Kidney capillary endothelial cell (primary cell): ENCODE data around the gene NOP56.
A peak's percentile ranks its signal among the peaks of the same experiment; 100 is the strongest.
"Not testable (repeated sequence)": the region's sequence is repeated elsewhere in the genome, so short reads cannot be mapped to it uniquely, and the experiment has no call there.

ENCODE experiments used
- DNase-seq: peaks from one replicate; pipeline ENCODE4 v3.0.0-alpha.2; 2018; ENCODE audit warnings: low spot score

The NOP56 gene

DNA sequence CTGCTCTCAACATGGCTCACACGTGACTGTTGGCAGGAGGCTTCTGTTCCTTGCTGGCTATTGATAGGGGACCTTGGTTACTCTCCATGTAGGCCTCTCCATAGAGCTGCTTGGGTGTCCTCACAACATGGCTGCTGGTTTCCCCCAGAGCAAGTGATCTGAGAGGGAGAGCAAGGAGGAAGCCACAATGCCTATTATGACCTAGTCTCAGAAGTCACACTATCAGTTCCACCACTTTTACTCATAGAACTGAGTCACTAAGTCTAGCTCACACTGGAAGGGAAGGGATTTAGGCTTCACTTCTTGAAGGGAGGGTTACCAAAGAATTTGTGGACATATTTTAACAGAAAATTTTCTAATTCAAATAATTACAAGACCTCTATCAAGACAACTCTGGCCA, 8.7 kb upstream of the NOP56 start:
- DNase-seq: no peak

DNA sequence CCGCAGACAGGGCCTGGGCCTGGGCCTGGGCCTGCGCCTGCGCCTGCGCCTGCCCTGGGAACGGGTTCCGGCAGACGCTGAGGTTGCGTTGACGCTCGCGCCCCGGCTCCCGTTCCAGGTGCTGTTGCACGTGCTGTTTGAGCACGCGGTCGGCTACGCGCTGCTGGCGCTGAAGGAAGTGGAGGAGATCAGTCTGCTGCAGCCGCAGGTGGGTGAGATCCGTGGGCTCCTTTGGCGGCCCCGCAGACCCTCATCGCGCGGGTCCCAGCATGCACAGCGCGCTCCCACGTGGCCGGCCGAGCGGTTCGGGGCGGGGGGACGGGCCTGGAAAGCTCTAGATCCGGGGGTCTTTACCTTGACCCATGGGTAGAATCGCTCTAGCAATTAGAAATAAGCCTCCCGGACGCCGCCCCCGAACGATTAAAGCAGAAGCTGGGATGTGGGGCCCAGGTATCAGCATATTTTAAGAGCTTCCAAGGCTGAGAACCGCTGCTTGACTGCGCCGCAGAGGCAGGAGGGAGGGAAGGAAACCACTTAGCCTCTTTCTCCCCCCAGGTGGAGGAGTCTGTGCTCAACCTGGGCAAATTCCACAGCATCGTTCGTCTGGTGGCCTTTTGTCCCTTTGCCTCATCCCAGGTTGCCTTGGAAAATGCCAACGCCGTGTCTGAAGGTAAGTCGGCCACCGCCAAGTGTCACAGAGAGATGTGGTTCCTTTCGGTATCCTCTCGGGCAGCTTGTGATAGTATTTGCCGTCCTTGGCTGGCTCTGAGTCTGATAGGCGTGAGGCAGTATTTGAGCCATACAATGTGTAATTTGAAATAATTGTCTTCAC, 508 bp downstream of the NOP56 start:
- peak; percentile 26 for DNase-seq

DNA sequence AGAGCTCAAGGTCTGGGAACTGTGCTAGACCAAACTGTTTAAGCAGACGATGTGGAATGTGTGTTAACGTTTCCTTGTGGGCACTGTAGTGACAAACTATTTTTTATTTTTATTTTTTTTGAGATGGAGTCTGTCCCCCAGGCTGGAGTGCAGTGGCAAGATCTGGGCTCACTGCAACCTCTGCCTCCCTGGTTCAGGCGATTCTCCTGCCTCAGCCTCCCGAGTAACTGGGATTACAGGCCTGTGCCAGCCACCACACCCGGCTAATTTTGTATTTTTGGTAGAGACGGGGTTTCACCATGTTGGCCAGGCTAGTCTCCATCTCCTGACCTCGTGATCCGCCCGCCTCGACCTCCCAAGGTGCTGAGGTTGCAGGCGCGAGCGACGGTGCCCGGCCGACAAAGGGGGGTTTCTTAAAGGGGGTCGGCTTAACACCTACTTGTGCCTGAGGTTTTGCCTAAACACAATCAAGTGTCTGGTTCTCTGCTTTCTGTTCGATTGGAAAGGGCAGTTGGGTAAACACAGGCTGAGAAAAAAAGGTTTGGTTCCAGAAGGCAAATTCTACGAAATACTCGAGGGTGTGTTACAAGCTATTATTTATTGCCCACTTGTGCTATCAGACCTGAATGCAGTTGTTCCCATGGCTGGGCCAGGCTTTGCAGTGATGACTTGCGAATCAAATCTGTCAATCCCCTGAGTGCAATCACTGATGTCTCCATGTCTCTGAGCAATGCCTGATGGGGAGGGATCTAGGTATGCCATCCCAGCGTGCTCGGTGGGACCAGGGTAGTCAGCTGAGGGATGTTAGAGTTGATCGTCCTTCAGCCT, 1.3 kb downstream of the NOP56 start:
- DNase-seq: no peak

DNA sequence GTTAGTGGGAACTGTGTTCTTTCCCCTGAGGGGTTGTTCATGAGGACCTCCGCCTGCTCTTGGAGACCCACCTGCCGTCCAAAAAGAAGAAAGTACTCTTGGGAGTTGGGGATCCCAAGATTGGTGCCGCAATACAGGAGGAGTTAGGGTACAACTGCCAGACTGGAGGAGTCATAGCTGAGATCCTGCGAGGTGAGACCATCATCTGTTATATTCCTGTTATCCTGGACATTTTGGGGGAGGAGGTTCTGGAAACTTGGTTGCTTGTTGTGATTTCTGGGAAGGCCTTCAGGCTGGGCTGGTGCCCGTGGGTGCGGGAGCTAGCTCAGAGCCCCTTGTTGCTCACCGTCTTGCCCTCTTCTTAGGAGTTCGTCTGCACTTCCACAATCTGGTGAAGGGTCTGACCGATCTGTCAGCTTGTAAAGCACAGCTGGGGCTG, 2.0 kb downstream of the NOP56 start:
- no peak for DNase-seq

DNA sequence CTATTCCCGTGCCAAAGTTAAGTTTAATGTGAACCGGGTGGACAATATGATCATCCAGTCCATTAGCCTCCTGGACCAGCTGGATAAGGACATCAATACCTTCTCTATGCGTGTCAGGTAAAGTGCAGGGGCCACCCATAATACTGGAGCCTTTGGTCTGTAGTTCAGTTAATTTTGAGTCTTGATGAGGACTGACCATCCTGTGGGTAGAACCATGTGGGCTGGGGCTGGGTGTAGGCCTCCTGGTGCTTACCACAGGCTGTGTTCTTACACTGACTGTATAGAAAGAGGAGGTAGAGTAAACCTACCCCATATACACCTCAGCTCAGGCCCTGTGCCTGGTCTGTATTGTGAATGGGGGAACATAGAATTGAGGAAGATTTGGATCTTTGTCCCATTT, 2.4 kb downstream of the NOP56 start:
- no peak for DNase-seq

DNA sequence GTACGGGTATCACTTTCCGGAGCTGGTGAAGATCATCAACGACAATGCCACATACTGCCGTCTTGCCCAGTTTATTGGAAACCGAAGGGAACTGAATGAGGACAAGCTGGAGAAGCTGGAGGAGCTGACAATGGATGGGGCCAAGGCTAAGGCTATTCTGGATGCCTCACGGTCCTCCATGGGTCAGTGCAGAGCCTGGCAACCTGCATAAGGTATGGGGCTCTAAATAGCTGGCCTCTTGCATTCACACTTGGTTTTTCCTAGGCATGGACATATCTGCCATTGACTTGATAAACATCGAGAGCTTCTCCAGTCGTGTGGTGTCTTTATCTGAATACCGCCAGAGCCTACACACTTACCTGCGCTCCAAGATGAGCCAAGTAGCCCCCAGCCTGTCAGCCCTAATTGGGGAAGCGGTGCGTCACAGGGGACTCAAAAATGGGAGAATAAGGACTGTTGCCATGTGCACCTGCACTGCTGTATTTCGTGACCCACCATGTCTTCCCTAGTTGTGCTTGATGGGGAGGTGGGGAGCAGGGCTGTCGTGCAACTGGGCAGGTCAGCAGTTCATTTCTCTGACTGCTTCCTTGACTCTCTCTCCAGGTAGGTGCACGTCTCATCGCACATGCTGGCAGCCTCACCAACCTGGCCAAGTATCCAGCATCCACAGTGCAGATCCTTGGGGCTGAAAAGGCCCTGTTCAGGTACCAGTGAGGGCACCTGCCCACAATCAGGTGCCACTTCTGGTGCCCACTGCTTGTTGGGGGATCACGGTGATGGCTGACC, 3.1 kb downstream of the NOP56 start:
- no peak for DNase-seq

DNA sequence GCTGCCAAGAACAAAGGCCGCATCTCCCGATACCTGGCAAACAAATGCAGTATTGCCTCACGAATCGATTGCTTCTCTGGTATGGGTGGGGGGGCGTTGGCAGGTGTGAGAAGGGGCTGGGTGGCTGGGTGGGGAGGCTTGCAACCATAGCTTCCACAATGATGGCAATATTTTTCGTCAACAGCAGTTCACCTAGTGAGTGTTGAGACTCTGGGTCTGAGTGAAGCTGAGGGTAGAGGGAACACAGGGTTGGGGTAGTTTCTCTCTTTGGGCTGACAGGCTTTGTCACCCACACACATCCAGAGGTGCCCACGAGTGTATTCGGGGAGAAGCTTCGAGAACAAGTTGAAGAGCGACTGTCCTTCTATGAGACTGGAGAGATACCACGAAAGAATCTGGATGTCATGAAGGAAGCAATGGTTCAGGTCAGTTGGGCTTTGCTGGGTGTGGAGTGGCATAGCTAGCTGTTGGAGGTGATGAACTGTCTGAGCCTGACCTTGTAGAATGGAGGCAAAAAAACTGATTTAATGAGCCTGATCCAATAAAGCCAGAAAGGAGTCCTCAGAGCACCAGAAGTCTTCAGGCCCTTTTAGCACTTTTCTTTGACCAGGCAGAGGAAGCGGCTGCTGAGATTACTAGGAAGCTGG, 4.2 kb downstream of the NOP56 start:
- DNase-seq: no peak

DNA sequence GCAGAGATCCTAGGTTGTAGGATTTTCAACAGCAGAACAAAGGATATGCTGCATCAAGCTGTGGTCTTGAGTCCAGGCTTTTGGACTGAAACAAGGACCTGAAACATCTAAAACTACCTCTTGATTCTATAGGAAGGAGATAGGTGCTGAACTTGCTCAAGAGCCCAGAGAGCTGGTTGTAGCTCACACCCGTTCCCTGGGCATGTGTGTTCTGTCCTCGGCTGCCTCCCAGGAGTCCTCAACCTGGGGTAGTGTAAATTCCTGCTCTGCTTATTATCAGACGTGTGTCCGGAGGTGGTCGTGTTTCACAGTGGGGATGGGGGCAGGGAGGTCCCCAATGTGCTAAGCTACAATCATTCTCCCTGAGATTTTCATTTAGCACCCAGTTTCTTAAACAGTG, 4.8 kb downstream of the NOP56 start:
- DNase-seq: no peak

DNA sequence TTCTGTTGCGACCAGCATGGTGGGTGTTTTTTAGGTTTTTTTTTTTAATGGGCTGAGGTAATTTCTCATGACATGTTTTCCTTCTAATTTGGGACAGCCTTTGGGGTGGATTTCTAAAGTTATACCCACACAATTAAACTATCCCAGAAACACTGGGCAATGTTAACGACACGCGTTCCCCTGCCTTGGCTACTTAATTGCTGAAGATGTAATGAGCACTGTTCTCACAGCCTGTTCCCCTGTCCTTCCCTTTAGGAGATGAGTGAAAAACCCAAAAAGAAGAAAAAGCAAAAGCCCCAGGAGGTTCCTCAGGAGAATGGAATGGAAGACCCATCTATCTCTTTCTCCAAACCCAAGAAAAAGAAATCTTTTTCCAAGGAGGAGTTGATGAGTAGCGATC, 5.2 kb downstream of the NOP56 start:
- DNase-seq: no peak

DNA sequence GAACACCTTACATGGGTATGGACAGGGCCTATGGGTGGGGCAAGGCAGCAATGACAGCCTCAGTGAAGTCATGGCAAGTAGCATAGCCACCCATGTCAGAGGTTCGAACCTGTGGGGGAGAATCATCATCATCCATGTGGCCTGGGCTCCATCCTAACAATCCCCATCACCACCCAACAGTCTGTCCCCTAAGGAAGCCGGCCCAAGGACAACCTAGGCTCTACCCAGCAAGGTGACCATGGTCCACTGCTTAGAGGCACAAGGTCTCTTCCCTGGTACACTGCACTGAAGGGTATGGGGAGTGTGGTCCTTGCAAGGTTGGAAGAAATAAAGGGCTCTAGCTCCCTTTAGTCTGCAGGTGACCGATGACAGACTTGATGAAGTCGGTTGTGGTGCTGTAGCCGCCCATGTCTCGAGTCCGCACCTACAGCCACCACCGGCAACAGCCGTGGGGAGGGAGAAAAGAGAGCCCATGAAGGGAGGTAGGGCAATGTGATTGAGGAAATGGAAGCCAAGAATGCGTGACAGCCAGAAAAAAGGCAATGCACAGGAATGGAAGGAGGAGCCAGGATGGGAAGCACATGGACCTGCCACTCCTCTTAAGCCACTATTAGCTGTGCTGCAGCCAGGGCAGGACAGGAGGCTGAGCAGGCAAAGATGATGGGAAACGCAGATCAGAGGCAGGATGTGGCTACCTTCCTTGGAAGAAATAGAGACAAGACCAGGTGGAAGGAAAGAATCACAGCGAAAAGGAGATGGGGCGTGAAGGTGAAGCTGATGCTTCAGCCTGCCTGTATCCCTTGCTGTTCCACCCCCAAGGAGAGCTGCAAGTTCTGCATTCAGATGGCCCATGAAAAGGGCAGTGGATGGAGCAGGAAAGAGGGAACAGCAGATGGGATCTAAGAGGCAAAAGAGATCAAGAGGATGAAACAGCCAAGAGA, 6.3 kb downstream of the NOP56 start:
- DNase-seq: no peak

DNA sequence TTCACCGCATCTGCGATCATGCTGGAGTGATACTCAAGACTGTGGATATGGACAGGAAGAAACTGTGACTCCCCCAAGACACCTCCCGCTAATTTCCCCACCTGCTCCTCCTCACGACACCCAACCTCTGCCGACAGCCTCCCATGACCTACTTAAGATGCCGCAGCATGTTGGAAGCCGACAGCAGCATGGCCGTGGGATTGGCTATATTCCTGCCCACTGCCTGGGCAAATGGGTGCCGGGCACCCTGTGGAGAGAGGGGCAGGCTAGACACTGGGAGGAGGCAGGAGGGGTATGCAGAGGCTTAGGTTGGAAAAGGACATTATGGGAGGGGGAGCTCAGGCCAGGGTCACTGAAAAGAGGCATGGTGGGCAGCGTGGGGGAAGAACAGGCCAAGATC, 7.1 kb downstream of the NOP56 start:
- DNase-seq: no peak

DNA sequence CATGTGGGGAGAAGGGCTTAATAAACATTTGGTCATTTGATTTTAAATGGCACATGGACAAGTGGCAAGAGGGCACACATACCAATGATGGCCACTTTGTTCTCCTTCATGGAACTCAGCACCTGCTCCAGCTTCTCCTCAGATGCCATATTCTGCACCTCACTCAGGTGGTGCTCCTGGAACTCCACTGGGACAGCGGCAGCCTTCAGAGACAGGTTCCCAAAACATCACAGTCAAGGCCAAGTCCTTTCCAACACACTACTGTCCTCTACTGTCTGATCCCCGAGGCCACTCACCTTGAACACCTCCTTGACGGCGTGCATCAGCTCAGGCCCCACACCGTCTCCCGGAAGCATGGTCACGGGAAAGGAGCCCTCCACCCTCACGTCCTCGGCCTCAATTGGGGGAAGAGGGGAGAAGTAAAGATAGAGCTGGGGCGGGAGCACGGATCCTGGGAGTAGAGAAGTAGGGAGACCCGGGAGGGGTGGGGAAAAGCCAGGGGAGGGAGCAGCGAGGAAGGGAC, 11.0 kb downstream of the NOP56 start:
- no peak for DNase-seq

DNA sequence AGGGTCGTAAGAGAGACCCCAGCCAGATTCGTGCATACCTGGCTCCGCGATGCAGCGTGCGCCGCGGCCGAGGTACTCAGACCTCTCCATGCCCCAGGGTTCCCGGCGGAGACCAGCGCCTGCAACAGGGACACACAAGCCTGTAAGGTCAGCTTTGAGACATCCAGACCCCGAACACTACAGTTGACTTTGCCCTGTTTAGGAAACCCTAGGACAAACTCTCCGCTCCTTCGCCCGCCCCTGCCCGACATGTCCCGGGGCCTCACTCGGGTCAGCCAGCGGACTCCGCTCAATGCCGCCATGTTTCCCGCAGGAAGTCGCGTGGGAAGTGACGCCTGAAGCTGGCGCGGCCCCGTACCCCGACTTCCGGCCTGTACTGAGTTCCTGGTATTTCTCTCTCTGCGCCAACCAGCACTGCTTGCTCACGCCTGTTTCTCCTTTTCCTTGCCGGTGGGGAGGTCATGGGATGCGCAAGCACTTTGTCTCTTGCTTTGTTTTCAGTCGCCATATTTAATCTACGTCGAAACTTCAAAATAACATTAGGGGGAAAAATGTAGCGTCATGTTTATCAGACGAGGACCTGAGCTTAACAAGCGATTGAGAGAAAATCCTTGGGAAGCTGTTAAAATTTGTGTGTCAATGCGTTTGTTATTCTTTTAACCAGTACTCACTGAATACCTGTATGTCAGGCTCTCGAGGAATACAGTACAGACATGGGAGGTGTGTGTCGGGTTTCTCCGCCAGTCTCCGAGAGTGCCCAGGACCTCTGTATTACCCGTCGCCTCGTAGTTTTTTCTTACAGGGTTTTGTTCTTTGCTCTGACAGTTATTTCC, 11.7 kb downstream of the NOP56 start, which contains the start of gene IDH3B:
Gene IDH3B (minus strand): TSS at position 330 of the 833 bp plus-strand sequence. CDS start 28 bp downstream, at position 302.
- peak; percentile 89 for DNase-seq

DNA sequence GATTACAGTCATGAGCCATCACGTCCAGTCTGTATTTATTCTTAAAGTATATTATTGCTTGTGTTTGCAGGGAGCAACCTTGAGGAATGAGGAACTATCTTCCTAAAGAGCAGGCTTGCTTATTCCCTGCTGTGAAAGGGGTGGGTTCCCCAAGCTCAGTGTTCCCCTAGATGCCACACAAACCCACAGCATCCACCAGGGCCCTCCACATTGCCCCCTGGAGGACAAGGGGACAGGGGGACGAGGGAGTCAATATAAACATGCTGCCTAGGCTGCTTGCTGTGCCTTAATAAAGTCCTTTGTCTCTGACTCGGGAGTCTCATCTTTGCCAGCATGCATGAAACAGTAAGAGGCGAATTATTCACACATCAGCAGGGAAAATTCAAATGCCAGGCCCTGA, 19.5 kb downstream of the NOP56 start:
- DNase-seq: no peak

DNA sequence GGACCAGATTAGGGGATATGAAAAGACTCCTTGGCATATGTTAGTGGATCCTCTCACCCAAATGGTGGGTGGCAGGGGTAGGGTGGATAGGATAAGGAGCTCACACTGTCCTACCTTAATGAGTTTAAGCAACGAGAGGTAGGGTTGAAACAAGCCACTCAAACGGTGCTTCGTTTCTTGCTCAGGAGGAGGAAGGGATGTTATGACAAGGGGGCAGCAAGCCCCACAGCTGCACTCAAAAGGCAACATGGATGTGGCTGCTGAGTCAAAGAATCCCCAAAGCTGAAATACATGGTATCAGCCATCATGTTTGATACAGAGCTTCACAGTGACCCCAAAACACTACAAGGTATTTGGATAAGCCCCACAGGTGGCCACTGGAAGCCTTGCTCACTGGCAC, 20.0 kb downstream of the NOP56 start:
- no peak for DNase-seq

DNA sequence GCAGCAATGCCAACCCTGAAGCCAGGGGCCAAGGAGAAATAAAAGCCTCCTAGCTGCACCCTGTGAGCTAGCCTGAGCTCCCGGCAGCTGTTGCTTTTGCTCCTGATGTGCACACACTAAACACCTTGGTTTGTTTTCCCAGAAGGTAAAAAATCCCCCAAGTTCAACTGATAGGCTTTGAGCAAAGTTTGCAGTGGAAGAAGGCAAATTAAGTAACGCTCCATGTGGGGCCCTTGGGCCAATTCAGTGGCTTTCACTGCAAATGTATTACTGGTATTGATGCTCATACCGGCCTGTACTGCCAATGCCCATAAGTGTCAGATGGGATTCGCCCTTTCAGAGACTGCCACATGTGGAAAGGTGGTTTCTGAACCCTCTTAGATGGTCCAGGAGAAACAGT, 21.0 kb downstream of the NOP56 start:
- no peak for DNase-seq

DNA sequence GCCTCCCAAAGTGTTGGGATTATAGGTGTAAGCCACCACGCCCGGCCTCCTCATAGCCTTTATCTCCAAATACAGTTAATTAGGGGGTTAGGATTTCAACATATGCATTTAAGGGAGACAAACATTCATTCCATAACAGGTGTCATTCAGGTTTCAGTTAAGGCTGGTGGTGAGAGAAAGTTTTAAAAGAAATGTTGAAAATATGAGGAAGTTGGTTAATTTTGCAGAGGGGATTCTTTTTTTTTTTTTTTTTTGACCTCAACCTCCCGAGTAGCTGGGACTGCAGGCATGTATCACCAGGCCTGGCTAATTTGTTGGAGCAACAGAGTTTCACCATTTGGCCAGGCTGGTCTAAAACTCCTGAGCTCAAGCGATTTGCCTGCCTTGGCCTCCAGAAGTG, 27.6 kb downstream of the NOP56 start:
- no peak for DNase-seq

DNA sequence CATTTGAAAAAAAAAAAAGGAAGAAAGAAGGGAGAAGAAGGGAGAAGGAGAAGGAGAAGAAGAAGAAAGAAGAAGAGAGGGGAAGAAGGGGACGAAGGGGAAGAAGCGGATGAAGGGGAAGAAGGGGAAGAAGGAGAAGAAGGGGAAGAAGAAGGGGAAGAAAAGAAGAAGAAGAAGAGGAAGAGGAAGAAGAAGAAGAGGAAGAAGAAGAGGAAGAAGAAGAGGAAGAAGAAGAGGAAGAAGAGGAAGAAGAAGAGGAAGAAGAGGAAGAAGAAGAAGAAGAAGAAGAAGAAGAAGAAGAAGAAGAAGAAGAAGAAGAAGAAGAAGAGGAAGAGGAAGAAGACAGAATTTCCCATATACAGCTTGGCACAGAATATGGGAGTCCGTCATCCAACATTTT, 29.6 kb downstream of the NOP56 start:
- not testable (repeated sequence) for DNase-seq

DNA sequence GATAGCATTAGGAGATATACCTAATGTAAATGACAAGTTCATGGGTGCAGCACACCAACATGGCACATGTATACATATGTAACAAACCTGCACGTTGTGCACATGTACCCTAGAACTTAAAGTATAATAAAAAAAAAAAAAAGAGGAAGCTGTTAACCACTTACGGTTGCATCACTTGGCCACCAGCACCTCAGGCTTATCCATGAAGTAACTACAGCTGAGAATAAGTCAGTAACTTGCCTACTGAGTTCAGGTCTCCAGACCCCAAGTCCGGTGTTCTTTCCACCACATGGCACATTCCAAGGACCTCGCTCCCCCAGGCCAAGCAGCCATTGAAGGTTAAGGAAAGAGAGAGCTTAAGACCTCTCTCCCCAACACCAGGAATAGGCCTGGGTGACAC, 32.4 kb downstream of the NOP56 start:
- not testable (repeated sequence) for DNase-seq

DNA sequence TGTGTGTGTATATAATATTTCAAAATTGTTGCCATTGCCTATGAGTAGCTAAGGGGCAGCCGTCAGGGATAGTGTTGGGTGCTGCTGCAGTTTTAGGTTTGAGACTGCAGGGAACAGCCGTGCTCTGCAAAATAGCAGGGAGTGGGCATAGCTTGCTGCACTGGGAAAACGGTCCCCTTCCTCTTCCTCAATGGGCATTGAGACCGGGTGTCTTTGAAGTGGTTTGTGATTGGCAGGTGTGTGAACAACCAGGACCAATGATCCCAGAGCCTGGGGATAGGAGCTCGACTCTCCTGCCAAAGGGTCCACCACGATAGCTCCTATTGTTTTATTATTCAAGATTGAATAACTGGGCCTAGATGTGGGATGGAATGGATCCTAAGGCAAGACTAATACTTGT, 35.1 kb downstream of the NOP56 start:
- DNase-seq: no peak
